ENCODE results near the gene GPRASP2. TPM values are rescaled to one million over a fixed set of nuclear protein-coding genes. Genes with fewer than 3 reads are reported as not detected.
A peak's percentile ranks its signal among the peaks of the same experiment; 100 is the strongest.
"Not testable (repeated sequence)": the region's sequence is repeated elsewhere in the genome, so short reads cannot be mapped to it uniquely, and the experiment has no call there.

Gene GPRASP2
- total RNA-seq, 2 experiments from 2014 or later, result 0.23 TPM

GRCh38 chrX:102715967-102716366, 3.7 kb downstream of the GPRASP2 start:
- no peak for DNase-seq
- H3K36me3 Mint-ChIP-seq (ENCODE audit: low read depth), result no peaks in the 10 kb centered on the region
- no peak overlapping the region for H3K27ac Mint-ChIP-seq
- H3K27me3 Mint-ChIP-seq, result peaks cover 12% of the 10 kb centered on the region
- no peaks in the 10 kb centered on the region for H3K9me3 Mint-ChIP-seq
- ChIA-PET POLR2A (no interaction called here), CTCF (no interaction called here)
- peaks cover 18% of the 10 kb centered on the region for H3K4me1 Mint-ChIP-seq
- H3K4me3 Mint-ChIP-seq, result no peak overlapping the region

- POLR2A ChIA-PET, result interaction anchor here (1.0 kb wide), 1 partner anchor 25 kb away, joined by 3 read pairs; no protein-coding TSS in a partner anchor
- peak within 1 kb of the TSS; percentile 50 for H3K27ac Mint-ChIP-seq
- H3K4me3 Mint-ChIP-seq, result peak within 1 kb of the TSS; percentile 76
- peak; percentile 77 for DNase-seq
- peaks cover 12% of the 10 kb centered on the region for H3K4me1 Mint-ChIP-seq
- no peaks in the 10 kb centered on the region for H3K27me3 Mint-ChIP-seq
- CTCF ChIA-PET, result no interaction called here
- H3K36me3 Mint-ChIP-seq (ENCODE audit: low read depth), result no peaks in the 10 kb centered on the region
- H3K9me3 Mint-ChIP-seq, result no peaks in the 10 kb centered on the region
These were observed 8.3 kb downstream of the GPRASP2 start, which contains the start of gene GPRASP3 for GRCh38 chrX:102720237-102721168. Gene GPRASP3, plus strand, starts transcription at chrX:102720743. Its CDS starts 28,253 bp downstream, at chrX:102748996.

- POLR2A ChIA-PET; H3K27me3 Mint-ChIP-seq; H3K9me3 Mint-ChIP-seq; H3K27ac Mint-ChIP-seq; CTCF ChIA-PET; DNase-seq; H3K36me3 Mint-ChIP-seq (ENCODE audit: low read depth): not testable (repeated sequence)
- H3K4me3 Mint-ChIP-seq, result peak overlapping the region; percentile 76
- peaks cover 12% of the 10 kb centered on the region for H3K4me1 Mint-ChIP-seq
These were observed 8.9 kb downstream of the GPRASP2 start for GRCh38 chrX:102721169-102721506.

GRCh38 chrX:102723456-102723855, 11.2 kb downstream of the GPRASP2 start:
- H3K9me3 Mint-ChIP-seq, result no peaks in the 10 kb centered on the region
- H3K36me3 Mint-ChIP-seq (ENCODE audit: low read depth), result no peaks in the 10 kb centered on the region
- no peaks in the 10 kb centered on the region for H3K27me3 Mint-ChIP-seq
- no peak overlapping the region for H3K27ac Mint-ChIP-seq
- no peak overlapping the region for H3K4me3 Mint-ChIP-seq
- POLR2A ChIA-PET, result no interaction called here
- peaks cover 12% of the 10 kb centered on the region for H3K4me1 Mint-ChIP-seq
- DNase-seq, result no peak
- CTCF ChIA-PET, result no interaction called here

DNA sequence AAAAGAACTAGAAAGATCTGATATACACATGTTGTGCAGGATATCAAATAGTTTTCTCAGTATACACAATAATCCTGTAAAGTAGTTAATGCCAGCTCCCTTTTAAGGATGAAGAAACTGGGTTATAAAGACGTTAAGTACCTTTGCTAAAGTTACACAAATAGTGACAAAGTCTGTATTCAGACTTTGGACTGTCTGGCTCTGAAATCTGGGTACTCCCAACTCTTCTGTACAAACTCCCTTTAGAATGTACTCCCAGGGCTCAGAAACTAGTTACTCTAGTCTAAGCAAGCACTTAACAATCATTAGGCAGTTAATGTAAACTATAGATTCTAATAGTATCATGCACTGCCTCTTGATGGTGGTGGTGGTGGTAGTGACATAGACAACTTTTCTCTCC, 15.5 kb downstream of the GPRASP2 start:
- Mint-ChIP-seq H3K27me3 (no peaks in the 10 kb centered on the region), H3K9me3 (no peaks in the 10 kb centered on the region), H3K4me1 (no peaks in the 10 kb centered on the region), H3K36me3 (ENCODE audit: low read depth) (no peaks in the 10 kb centered on the region), H3K27ac (no peak overlapping the region), H3K4me3 (no peak overlapping the region)
- CTCF ChIA-PET, result no interaction called here
- DNase-seq, result no peak
- POLR2A ChIA-PET, result no interaction called here

GRCh38 chrX:102728646-102729045, 16.4 kb downstream of the GPRASP2 start:
- CTCF ChIA-PET, result interaction anchor here (1.2 kb wide), 1 partner anchor 135 kb away, joined by 3 read pairs; no protein-coding TSS in a partner anchor

GRCh38 chrX:102739657-102740056, 27.4 kb downstream of the GPRASP2 start:
- CTCF ChIA-PET, result no interaction called here
- no peaks in the 10 kb centered on the region for H3K9me3 Mint-ChIP-seq
- no peaks in the 10 kb centered on the region for H3K4me1 Mint-ChIP-seq
- POLR2A ChIA-PET, result no interaction called here
- DNase-seq, result no peak
- H3K4me3 Mint-ChIP-seq, result no peak overlapping the region
- no peak overlapping the region for H3K27ac Mint-ChIP-seq
- no peaks in the 10 kb centered on the region for H3K36me3 Mint-ChIP-seq (ENCODE audit: low read depth)
- no peaks in the 10 kb centered on the region for H3K27me3 Mint-ChIP-seq

More at GRCh38 chrX:102728646-102729045, 16.4 kb downstream of the GPRASP2 start:
- Mint-ChIP-seq H3K4me3 (no peak overlapping the region), H3K9me3 (no peaks in the 10 kb centered on the region), H3K4me1 (no peaks in the 10 kb centered on the region), H3K27me3 (no peaks in the 10 kb centered on the region), H3K36me3 (ENCODE audit: low read depth) (no peaks in the 10 kb centered on the region), H3K27ac (no peak overlapping the region)
- POLR2A ChIA-PET, result no interaction called here
- DNase-seq, result no peak

DNA sequence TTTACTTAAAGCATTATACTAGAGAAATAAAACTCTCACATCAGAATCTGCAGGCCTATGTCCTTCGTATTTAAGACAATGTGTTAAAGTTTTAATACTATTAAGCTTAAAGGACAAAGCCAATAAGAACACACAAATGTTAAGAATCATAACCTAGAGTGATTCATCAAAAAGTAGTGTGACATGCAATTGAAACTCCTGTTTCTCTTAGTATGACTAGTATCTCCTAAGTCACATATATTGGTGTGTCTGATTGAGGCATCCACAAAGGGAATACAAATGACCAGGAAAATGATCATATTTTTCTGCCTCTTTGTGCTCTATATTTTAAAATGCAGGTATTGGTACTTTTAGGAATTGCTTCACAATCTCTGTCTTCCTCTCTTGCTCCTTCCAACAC, 32.1 kb downstream of the GPRASP2 start:
- Mint-ChIP-seq H3K9me3 (no peaks in the 10 kb centered on the region), H3K4me3 (no peak overlapping the region), H3K4me1 (no peaks in the 10 kb centered on the region), H3K36me3 (ENCODE audit: low read depth) (no peaks in the 10 kb centered on the region), H3K27me3 (no peaks in the 10 kb centered on the region), H3K27ac (no peak overlapping the region)
- ChIA-PET POLR2A (no interaction called here), CTCF (no interaction called here)
- no peak for DNase-seq

GRCh38 chrX:102745513-102745856, 33.2 kb downstream of the GPRASP2 start:
- Mint-ChIP-seq H3K4me1 (no peaks in the 10 kb centered on the region), H3K36me3 (ENCODE audit: low read depth) (no peaks in the 10 kb centered on the region), H3K27me3 (no peaks in the 10 kb centered on the region), H3K4me3 (no peak overlapping the region), H3K9me3 (no peaks in the 10 kb centered on the region), H3K27ac (no peak overlapping the region)
- CTCF ChIA-PET, result no interaction called here
- no peak for DNase-seq
- POLR2A ChIA-PET, result interaction anchor here (1.3 kb wide), 1 partner anchor 25 kb away, joined by 3 read pairs; the partner anchor contains the start of gene GPRASP3

- no peaks in the 10 kb centered on the region for H3K27me3 Mint-ChIP-seq
- POLR2A ChIA-PET, result interaction anchor here (1.3 kb wide), 1 partner anchor 26 kb away, joined by 3 read pairs; the partner anchor contains the start of gene GPRASP3
- H3K4me3 Mint-ChIP-seq, result peak overlapping the region; percentile 62
- no peak overlapping the region for H3K27ac Mint-ChIP-seq
- CTCF ChIA-PET, result no interaction called here
- DNase-seq, result peak; percentile 16
- H3K4me1 Mint-ChIP-seq, result no peaks in the 10 kb centered on the region
- H3K36me3 Mint-ChIP-seq (ENCODE audit: low read depth), result no peaks in the 10 kb centered on the region
- no peaks in the 10 kb centered on the region for H3K9me3 Mint-ChIP-seq
These were observed 33.8 kb downstream of the GPRASP2 start for GRCh38 chrX:102745857-102746584.

GRCh38 chrX:102765217-102765616, 53.0 kb downstream of the GPRASP2 start:
- CTCF ChIA-PET, result no interaction called here
- Mint-ChIP-seq H3K4me1 (peaks cover 9% of the 10 kb centered on the region), H3K36me3 (ENCODE audit: low read depth) (no peaks in the 10 kb centered on the region), H3K9me3 (no peaks in the 10 kb centered on the region), H3K27ac (no peak overlapping the region), H3K4me3 (no peak overlapping the region), H3K27me3 (no peaks in the 10 kb centered on the region)
- no peak for DNase-seq
- POLR2A ChIA-PET, result no interaction called here

GRCh38 chrX:102765809-102766208, 53.6 kb downstream of the GPRASP2 start:
- H3K36me3 Mint-ChIP-seq (ENCODE audit: low read depth), result no peaks in the 10 kb centered on the region
- H3K27me3 Mint-ChIP-seq, result no peaks in the 10 kb centered on the region
- POLR2A ChIA-PET, result no interaction called here
- no peaks in the 10 kb centered on the region for H3K9me3 Mint-ChIP-seq
- H3K27ac Mint-ChIP-seq, result no peak overlapping the region
- no peak for DNase-seq
- CTCF ChIA-PET, result no interaction called here
- H3K4me1 Mint-ChIP-seq, result peaks cover 11% of the 10 kb centered on the region
- no peak overlapping the region for H3K4me3 Mint-ChIP-seq

DNA sequence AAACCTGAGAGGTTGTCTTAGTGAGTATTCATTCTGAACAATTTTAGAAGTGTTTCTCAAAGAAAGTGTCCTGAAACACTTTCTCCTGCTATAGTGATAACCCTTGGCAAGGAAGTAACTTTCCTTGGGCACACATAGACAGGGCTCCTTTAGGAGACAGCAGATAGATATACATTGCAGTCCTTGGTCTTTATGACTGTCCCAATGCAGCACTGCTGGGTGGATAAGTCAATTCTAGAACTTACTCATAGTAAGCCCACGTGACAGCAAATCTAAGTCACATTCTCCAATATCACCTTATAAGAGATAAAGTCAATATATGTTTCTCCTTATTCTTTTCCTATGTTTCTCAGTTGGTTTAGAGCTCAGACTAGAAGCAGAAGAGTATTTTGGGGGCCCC, 55.0 kb downstream of the GPRASP2 start:
- ChIA-PET CTCF (interaction anchor here (1.3 kb wide), 1 partner anchor 185 kb away, joined by 3 read pairs; no protein-coding TSS in a partner anchor), POLR2A (no interaction called here)
- Mint-ChIP-seq H3K4me1 (peaks cover 11% of the 10 kb centered on the region), H3K27ac (no peak overlapping the region), H3K27me3 (no peaks in the 10 kb centered on the region), H3K36me3 (ENCODE audit: low read depth) (no peaks in the 10 kb centered on the region), H3K9me3 (no peaks in the 10 kb centered on the region), H3K4me3 (no peak overlapping the region)
- no peak for DNase-seq
